Type B pancreatic cell (in vitro differentiated cells): ENCODE results near the gene KRCC1. TPM values are rescaled to one million over a fixed set of nuclear protein-coding genes. Genes with fewer than 3 reads are reported as not detected.

Experiments used
- DNase-seq: peaks from one replicate; pipeline ENCODE4 v3.0.0; 2021; ENCODE audit warnings: mixed read lengths; ENCODE audit not compliant: unreplicated experiment; ENCODE audit errors: extremely low spot score
- H3K27ac Mint-ChIP-seq: 2 replicates; pipeline ENCODE4 v1.8.0; 2021; ENCODE audit warnings: mild to moderate bottlenecking, mixed read lengths
- H3K27me3 Mint-ChIP-seq: 2 replicates; pipeline ENCODE4 v1.8.0; 2021; ENCODE audit warnings: mixed read lengths
- H3K36me3 Mint-ChIP-seq: 2 replicates; pipeline ENCODE4 v1.8.0; 2021; ENCODE audit warnings: mixed read lengths
- H3K4me1 Mint-ChIP-seq: one replicate; pipeline ENCODE4 v1.8.0; 2021; ENCODE audit warnings: mixed read lengths; ENCODE audit not compliant: unreplicated experiment
- H3K4me3 Mint-ChIP-seq: 2 replicates; pipeline ENCODE4 v1.8.0; 2021; ENCODE audit warnings: mild to moderate bottlenecking, mixed read lengths
- H3K9me3 Mint-ChIP-seq: 2 replicates; pipeline ENCODE4 v1.8.0; 2021; ENCODE audit warnings: mixed read lengths
- total RNA-seq: library from RNA; stranded (reverse); gene quantifications from 2 replicates; pipeline ENCODE4 v1.2.1, GENCODE V29; 2021; ENCODE audit warnings: low replicate concordance
- TF ChIP-seq, protein P1 (sequence below): fragments of 200-600 bp; sonication (generic); conservative IDR thresholded peaks from 2 replicates; pipeline ENCODE4 v1.5.0; 2021; ENCODE audit warnings: antibody characterized with exemption, mild to moderate bottlenecking

Gene KRCC1
- total RNA-seq, 1 donor from 2014 or later: 18.6 TPM

DNA sequence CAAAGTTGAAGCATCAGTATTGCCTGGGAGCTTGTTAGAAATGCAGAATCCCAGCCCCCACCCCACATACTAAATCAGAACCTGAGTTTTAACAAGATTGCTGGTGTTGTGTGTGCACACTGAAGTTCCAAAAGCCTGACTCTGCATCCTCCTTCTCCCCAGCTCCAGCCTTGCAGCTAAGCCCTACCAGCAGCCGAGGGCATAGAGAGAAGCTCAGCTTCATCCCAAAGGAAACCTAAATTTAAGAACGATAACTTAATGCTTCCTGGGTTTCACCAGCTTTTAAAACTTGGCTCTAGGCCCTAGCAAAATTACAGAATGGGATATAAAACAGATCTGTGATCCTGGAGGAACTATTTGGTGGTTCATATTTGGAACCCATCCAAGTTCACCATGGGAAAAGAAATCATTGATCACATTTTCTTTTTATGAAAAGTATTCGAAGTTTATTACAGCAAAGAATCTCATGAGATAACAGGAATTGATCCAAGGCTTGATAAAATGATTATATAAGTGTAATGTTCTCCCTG, 23.1 kb upstream of the KRCC1 start:
- no peak overlapping the region for H3K27ac Mint-ChIP-seq
- H3K4me1 Mint-ChIP-seq: peaks cover 6% of the 10 kb centered on the region
- DNase-seq: no peak
- TF ChIP-seq, protein P1, sequence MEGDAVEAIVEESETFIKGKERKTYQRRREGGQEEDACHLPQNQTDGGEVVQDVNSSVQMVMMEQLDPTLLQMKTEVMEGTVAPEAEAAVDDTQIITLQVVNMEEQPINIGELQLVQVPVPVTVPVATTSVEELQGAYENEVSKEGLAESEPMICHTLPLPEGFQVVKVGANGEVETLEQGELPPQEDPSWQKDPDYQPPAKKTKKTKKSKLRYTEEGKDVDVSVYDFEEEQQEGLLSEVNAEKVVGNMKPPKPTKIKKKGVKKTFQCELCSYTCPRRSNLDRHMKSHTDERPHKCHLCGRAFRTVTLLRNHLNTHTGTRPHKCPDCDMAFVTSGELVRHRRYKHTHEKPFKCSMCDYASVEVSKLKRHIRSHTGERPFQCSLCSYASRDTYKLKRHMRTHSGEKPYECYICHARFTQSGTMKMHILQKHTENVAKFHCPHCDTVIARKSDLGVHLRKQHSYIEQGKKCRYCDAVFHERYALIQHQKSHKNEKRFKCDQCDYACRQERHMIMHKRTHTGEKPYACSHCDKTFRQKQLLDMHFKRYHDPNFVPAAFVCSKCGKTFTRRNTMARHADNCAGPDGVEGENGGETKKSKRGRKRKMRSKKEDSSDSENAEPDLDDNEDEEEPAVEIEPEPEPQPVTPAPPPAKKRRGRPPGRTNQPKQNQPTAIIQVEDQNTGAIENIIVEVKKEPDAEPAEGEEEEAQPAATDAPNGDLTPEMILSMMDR: no peak
- H3K9me3 Mint-ChIP-seq: no peaks in the 10 kb centered on the region
- H3K27me3 Mint-ChIP-seq: peaks cover 2% of the 10 kb centered on the region
- no peaks in the 10 kb centered on the region for H3K36me3 Mint-ChIP-seq
- no peak overlapping the region for H3K4me3 Mint-ChIP-seq

DNA sequence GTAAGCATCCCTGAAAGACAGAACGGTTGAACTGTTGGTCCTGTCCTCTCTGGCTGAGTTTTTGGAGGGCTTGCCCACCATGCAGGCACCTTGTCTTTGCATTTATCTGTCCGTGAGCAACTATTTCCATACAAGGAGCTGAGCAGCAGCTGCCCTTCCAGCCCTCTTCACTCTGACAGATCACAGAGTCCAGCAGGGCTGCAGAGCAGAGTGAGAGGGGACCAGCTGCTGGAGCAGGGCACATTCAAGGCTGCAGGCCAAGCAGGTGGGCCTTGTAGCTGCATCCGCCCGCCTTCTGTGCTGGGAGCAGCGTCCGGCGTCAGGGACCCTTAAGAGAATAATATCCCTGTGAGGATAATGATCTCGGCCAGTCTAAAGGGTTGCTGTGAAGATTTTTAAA, 21.5 kb upstream of the KRCC1 start:
- H3K36me3 Mint-ChIP-seq: no peaks in the 10 kb centered on the region
- H3K4me3 Mint-ChIP-seq: no peak overlapping the region
- peaks cover 4% of the 10 kb centered on the region for H3K9me3 Mint-ChIP-seq
- peaks cover 6% of the 10 kb centered on the region for H3K4me1 Mint-ChIP-seq
- peaks cover 2% of the 10 kb centered on the region for H3K27me3 Mint-ChIP-seq
- no peak overlapping the region for H3K27ac Mint-ChIP-seq
- TF ChIP-seq, protein P1: no peak
- no peak for DNase-seq

DNA sequence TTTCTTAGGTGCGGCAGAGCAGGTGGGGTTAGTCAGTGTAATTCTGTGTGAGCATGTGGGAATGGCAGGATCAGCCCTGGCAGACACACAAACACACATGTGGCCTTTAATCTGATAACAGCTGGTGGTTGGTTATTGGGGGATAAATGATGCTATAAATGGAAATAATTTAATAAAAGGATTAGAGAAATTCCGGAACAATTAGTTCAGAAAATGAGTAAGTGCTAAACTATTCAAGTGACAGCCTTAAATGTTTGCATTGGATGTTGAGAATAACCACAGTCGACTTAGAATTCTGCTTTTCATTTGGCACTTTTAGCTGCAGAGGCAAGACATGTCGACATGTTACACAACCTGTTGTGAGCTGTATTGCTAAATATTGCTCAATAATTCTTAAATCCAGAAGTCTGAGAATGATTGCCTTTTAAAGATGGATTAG, 19.3 kb upstream of the KRCC1 start:
- Mint-ChIP-seq H3K27ac (no peak overlapping the region), H3K9me3 (peaks cover 4% of the 10 kb centered on the region), H3K4me1 (no peaks in the 10 kb centered on the region), H3K27me3 (no peaks in the 10 kb centered on the region), H3K36me3 (no peaks in the 10 kb centered on the region), H3K4me3 (no peak overlapping the region)
- TF ChIP-seq, protein P1: no peak
- no peak for DNase-seq

DNA sequence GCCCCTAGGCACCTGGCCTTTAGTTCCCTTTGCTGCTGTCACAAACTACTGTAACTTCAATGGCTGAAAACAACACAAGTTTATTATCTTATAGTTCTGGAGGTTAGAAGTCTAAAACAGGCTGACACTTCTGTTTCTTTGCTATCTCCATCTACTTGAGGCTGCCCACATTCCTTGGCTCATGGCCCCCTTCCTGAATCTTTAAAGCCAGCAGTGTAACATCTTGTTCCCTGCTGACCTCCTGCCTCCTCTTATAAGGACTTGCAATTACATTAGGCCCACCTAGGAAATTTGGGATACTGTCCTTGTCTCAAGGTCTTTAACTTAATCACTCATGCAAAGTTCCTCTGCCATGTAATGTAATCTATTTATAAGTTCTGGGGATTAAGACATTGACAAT, 18.6 kb upstream of the KRCC1 start:
- Mint-ChIP-seq H3K9me3 (peaks cover 4% of the 10 kb centered on the region), H3K36me3 (no peaks in the 10 kb centered on the region), H3K27ac (no peak overlapping the region), H3K4me3 (no peak overlapping the region), H3K4me1 (no peaks in the 10 kb centered on the region), H3K27me3 (no peaks in the 10 kb centered on the region)
- no peak for DNase-seq
- TF ChIP-seq, protein P1: no peak

DNA sequence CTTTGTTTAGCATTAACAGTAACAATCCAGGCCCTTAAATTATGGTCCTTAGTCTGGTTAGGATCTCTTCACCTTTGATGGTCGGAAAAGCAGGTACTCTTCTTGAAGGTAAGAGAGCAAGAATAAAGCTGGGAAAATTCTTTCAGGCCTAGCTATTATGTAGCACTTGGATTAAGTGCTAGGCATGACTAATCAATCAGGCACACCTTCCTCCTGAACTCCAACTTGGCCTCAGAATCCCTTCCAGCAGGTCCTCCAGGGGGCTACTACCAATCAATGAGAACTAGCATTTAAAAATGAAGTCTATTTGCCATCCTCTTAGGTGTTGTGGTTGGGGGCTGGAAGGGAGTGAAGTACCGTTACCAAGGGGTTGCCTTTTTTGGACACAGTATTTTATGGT, 15.8 kb upstream of the KRCC1 start:
- Mint-ChIP-seq H3K27ac (no peak overlapping the region), H3K36me3 (no peaks in the 10 kb centered on the region)
- TF ChIP-seq, protein P1: no peak

DNA sequence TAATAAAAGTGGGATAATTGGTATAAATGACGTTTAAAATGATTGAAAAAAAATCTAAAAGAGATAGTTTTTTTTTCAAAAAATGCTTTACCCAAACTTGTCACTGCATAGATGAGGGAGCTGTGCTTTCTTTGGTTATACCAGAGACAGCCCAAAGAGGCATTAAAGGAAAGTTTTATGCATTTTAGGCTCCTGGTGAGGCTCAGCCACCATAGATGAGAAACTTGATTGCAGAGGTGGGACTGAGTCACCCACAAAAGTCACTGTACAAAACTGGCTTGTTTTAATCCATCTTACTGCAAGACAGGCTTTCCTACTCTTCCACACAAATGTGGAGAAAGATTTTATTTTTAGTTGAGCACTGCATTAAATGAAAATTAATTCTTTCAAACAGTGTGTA, 14.5 kb upstream of the KRCC1 start:
- no peak for DNase-seq
- H3K27me3 Mint-ChIP-seq: no peaks in the 10 kb centered on the region
- TF ChIP-seq, protein P1: no peak
- peaks cover 4% of the 10 kb centered on the region for H3K9me3 Mint-ChIP-seq
- peaks cover 5% of the 10 kb centered on the region for H3K4me1 Mint-ChIP-seq
- H3K4me3 Mint-ChIP-seq: no peak overlapping the region
- H3K36me3 Mint-ChIP-seq: no peaks in the 10 kb centered on the region
- no peak overlapping the region for H3K27ac Mint-ChIP-seq

More for the DNA sequence above, 15.8 kb upstream of the KRCC1 start:
- Mint-ChIP-seq H3K9me3 (peaks cover 4% of the 10 kb centered on the region), H3K27me3 (no peaks in the 10 kb centered on the region), H3K4me1 (peaks cover 5% of the 10 kb centered on the region), H3K4me3 (no peak overlapping the region)
- no peak for DNase-seq
